Gastrocnemius medialis (tissue), 4 donors: ENCODE measurements around the gene GMPPA.

Experiments
- POLR2A ChIP-seq, 2 donors: fragments of 450-650 bp; IDR thresholded peaks; one replicate each; pipeline ENCODE4 v1.6.1; 2017; ENCODE audit warnings: antibody characterized with exemption in 2 of 2, mild to moderate bottlenecking in 2 of 2, moderate library complexity in 2 of 2
- TF ChIP-seq, protein P1 (sequence below), 5 experiments: fragments of 450-650 bp in 3 of 5; fragments of 200-600 bp in 2 of 5; sonication (generic) in 2 of 5; IDR thresholded peaks in 4 of 5; conservative IDR thresholded peaks in 1 of 5; 1 replicate in 4 of 5; 2 replicates in 1 of 5; pipeline ENCODE4 v1.5.1; 2016 to 2019; ENCODE audit warnings: antibody characterized with exemption in 5 of 5, mild to moderate bottlenecking in 3 of 5, moderate library complexity in 3 of 5

DNA sequence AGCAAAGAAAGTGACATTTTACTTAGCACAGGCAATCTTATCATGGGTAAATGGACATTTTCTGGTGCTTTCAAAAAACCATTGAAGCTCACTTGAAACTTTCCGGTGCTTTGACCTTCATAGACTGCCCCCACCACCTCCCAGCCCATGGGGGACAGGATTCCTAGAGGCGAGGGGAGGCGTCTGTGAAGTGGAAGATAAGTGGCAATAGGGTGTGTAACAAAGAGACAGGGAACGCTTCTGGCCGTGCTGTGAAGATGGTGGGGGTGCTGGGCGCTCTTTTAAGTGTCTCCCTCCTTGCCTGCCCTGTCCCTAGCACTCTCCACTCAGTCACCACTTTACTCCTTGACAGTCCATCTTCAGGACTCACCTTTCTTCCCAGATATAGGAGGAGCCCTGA is 23.4 kb upstream of the GMPPA start:
- TF ChIP-seq, protein P1, sequence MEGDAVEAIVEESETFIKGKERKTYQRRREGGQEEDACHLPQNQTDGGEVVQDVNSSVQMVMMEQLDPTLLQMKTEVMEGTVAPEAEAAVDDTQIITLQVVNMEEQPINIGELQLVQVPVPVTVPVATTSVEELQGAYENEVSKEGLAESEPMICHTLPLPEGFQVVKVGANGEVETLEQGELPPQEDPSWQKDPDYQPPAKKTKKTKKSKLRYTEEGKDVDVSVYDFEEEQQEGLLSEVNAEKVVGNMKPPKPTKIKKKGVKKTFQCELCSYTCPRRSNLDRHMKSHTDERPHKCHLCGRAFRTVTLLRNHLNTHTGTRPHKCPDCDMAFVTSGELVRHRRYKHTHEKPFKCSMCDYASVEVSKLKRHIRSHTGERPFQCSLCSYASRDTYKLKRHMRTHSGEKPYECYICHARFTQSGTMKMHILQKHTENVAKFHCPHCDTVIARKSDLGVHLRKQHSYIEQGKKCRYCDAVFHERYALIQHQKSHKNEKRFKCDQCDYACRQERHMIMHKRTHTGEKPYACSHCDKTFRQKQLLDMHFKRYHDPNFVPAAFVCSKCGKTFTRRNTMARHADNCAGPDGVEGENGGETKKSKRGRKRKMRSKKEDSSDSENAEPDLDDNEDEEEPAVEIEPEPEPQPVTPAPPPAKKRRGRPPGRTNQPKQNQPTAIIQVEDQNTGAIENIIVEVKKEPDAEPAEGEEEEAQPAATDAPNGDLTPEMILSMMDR (IDR thresholded peaks at IDR 0.05 in 4 of 5, conservative IDR thresholded peaks at IDR 0.05 in 1 of 5) = no peak
- no peak for TF ChIP-seq POLR2A (IDR thresholded peaks at IDR 0.05)
